ENCODE measurements around the gene MXRA7.
"Not testable (repeated sequence)": the region's sequence is repeated elsewhere in the genome, so short reads cannot be mapped to it uniquely, and the experiment has no call there.

Gene MXRA7

GRCh38 chr17:76640550-76641380 lies 70.0 kb downstream of the MXRA7 start:
- no peak for DNase-seq

GRCh38 chr17:76638263-76638662 lies 72.5 kb downstream of the MXRA7 start:
- no peak for DNase-seq

DNA sequence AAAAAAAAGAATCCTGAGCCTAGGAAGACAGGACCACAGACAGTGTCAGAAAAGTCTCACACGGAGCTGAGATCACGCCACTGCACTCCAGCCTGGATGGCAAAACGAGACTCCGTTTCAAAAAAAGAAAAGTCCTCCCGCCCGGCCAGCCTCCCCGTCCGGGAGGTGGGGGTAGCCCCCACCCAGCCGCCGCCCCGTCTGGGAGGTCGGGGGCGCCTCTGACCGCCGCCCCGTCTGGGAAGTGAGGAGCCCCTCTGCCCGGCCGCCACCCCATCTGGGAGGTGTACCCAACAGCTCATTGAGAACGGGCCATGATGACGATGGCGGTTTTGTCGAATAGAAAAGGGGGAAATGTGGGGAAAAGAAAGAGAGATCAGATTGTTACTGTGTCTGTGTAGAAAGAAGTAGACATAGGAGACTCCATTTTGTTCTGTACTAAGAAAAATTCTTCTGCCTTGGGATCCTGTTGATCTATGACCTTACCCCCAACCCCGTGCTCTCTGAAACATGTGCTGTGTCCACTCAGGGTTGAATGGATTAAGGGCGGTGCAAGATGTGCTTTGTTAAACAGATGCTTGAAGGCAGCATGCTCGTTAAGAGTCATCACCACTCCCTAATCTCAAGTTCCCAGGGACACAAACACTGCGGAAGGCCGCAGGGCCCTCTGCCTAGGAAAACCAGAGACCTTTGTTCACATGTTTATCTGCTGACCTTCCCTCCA lies 74.1 kb downstream of the MXRA7 start:
- DNase-seq, result not testable (repeated sequence)

DNA sequence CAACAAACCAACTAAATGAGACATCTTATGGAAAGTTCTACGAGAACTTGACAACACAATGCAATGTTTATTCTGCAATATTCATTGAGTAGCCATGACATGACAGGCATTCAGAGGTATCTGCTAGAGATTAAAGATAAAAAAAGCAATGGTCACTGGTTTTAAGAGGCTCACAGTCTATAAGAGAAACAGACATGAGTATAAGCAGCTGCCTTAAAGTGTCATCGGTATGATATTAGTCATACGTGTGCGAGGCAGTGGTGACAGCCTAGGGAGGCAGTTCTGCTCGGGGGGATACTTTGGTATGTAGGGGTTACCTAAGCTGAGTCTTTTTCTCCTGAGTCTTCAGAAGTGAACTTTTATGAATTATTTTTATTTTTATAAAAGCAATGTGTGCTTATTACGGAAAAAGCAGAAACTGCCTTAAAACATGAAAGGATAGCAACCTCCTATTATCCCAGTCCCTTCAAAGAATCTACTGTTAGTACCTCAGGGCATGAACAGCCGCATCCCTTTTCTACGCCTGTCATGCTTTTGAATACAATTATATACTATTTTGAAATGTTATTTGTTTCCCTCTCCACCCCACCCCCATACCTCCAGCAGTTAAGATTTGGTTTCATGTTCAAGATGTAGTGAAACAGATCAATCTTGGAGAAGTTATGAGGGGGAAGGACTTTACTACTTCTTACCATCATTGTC lies 75.0 kb downstream of the MXRA7 start:
- DNase-seq, result no peak

GRCh38 chr17:76635039-76635438 lies 75.7 kb downstream of the MXRA7 start:
- no peak for DNase-seq

- no peak for DNase-seq
These were observed 77.0 kb downstream of the MXRA7 start for GRCh38 chr17:76633628-76634328.

DNA sequence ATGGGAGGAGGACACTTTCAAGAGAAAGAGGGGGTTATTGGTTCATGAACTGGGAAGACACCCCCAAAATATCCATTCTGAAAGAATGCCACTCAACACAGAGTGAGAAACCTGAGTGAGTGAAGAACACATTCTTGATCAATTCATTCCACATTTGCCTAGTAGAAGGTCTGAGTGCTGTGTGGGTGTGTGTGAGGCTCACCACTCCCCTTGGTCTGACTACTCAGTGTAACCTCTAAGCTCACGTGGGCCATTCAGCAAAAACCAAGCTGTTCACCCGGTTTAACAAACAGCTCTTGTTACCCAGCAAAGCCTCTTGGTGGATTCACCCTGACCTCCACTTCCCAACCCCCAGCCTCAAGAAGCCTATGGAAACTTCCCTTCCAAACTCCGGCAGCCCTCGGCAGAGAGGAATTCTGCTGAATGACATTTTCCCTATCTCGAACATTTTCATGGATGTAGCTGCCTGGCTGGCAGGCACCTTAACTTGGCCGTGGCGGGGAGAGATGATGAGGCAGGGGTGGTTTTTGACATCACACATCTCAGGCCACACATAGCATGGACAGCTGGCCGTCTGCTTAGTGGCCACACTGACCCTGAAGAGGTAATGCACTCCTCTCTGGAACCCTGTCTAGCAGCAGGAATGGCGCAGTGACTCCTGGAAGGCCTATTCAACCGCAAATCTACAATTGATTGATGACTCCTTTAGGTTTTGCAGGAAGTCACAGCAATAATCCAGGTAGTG lies 78.8 kb downstream of the MXRA7 start:
- peak; percentile 89 for DNase-seq

DNA sequence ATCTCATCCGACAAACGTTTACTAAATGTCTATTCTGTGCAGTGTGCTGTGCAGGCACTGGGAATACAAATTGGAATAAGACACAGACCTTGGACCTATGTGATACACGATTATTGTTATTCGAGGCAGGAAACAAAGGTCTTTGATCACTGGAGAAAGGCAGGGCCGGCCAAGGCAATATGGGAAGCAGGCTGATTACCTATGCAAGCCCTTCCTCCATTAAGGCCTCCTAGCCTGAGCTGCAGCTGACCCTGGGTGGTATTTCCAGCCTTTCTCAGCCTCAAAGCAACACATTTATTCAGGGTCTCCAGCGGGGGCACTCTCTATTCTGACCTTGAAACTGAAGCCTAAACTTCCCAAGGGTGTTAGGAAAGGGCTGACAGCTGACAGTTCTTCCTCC lies 80.6 kb downstream of the MXRA7 start:
- no peak for DNase-seq

Measured in islet precursor cell (in vitro differentiated cells).